Nephron (organoid): Measurements from ENCODE around the gene NCOA1.

Source experiments
- H3K27ac Mint-ChIP-seq, 3 experiments: 2 replicates each; pipeline ENCODE4 v1.8.0; 2020; ENCODE audit warnings: mixed read lengths in 3 of 3, mild to moderate bottlenecking in 2 of 3, moderate library complexity in 1 of 3
- H3K27me3 Mint-ChIP-seq: 2 replicates; pipeline ENCODE4 v1.8.0; 2021; ENCODE audit warnings: low read depth, mild to moderate bottlenecking, moderate library complexity, mixed read lengths
- H3K36me3 Mint-ChIP-seq: 2 replicates; pipeline ENCODE4 v1.8.0; 2020; ENCODE audit warnings: low read depth, mixed read lengths
- H3K4me1 Mint-ChIP-seq: 2 replicates; pipeline ENCODE4 v1.8.0; 2020; ENCODE audit warnings: mixed read lengths
- H3K4me3 Mint-ChIP-seq, 3 experiments: 2 replicates each; pipeline ENCODE4 v1.8.0; 2020; ENCODE audit warnings: mild to moderate bottlenecking in 3 of 3, mixed read lengths in 3 of 3, moderate library complexity in 2 of 3
- H3K9me3 Mint-ChIP-seq: 2 replicates; pipeline ENCODE4 v1.8.0; 2020; ENCODE audit warnings: mixed read lengths
- CTCF ChIP-seq, 3 experiments: fragments of 200-600 bp; sonication (generic); IDR thresholded peaks; one replicate each; pipeline ENCODE4 v1.5.0; 2021; ENCODE audit warnings: antibody characterized with exemption in 3 of 3; ENCODE audit not compliant: unreplicated experiment in 3 of 3

The NCOA1 gene

GRCh38 chr2:24785671-24786321, 294.7 kb downstream of the NCOA1 start:
- TF ChIP-seq CTCF (IDR thresholded peaks at IDR 0.05; ENCODE audit: unreplicated experiment in 3 of 3): no peak
- H3K4me1 Mint-ChIP-seq: peaks cover 15% of the 10 kb centered on the region
- H3K27ac Mint-ChIP-seq: peak overlapping the region in 1 of 3 experiments; percentile 24
- H3K36me3 Mint-ChIP-seq: peaks cover 9% of the 10 kb centered on the region
- no peaks in the 10 kb centered on the region for H3K9me3 Mint-ChIP-seq
- H3K4me3 Mint-ChIP-seq: no peak overlapping the region
- H3K27me3 Mint-ChIP-seq: no peaks in the 10 kb centered on the region

DNA sequence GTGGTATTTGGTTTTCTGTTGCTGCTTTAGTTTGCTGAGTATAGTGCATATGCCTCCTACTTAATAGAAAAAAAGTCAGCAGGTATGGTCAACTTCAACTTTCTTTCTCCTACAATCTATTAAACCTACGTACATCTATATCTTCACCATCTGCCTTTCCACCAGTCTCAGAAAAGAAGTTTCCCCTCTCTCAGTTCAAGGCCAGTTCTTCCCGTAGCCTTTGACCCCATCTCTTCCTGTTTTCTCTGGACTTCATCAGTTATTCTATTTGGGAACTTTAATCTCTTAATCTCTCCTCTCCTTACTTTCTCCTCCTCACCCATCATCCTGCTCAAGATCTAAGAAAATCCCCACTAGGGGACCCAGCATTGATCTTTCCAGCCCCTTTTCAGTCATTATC, 296.5 kb downstream of the NCOA1 start:
- Mint-ChIP-seq H3K9me3 (no peaks in the 10 kb centered on the region), H3K4me3 (no peak overlapping the region), H3K27ac (peak overlapping the region in 1 of 3 experiments; percentile 2)

DNA sequence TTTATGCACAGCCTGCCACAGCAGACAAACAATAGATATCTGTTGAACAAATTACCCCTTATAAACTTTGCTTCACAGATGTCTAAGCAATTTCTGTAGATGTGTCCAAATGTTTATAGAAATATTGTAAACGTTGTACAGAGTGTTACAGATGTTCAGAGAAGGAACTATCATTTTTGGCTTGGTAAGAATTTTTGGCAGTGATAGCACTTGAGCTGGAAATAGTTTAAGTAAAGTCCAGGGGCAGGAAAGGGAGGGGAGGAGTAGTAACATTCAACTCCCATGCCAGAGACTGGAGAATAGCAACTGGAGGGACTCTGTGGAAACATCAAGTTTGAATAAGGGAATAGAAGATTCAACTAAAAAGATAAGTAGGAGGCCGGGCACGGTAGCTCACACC, 297.8 kb downstream of the NCOA1 start:
- no peak for TF ChIP-seq CTCF (IDR thresholded peaks at IDR 0.05; ENCODE audit: unreplicated experiment in 3 of 3)
- Mint-ChIP-seq H3K9me3 (no peaks in the 10 kb centered on the region), H3K36me3 (peaks cover 9% of the 10 kb centered on the region), H3K4me3 (peak overlapping the region in 1 of 3 experiments; percentile 63), H3K27me3 (no peaks in the 10 kb centered on the region), H3K4me1 (peaks cover 29% of the 10 kb centered on the region), H3K27ac (no peak overlapping the region)

More for the DNA sequence above, 296.5 kb downstream of the NCOA1 start:
- Mint-ChIP-seq H3K36me3 (peaks cover 9% of the 10 kb centered on the region), H3K27me3 (no peaks in the 10 kb centered on the region), H3K4me1 (peaks cover 20% of the 10 kb centered on the region)
- no peak for TF ChIP-seq CTCF (IDR thresholded peaks at IDR 0.05; ENCODE audit: unreplicated experiment in 3 of 3)

- H3K9me3 Mint-ChIP-seq: no peaks in the 10 kb centered on the region
- peaks cover 17% of the 10 kb centered on the region for H3K36me3 Mint-ChIP-seq
- H3K4me3 Mint-ChIP-seq: no peak overlapping the region
- H3K27me3 Mint-ChIP-seq: no peaks in the 10 kb centered on the region
- peaks cover 33% of the 10 kb centered on the region for H3K4me1 Mint-ChIP-seq
- no peak for TF ChIP-seq CTCF (IDR thresholded peaks at IDR 0.05; ENCODE audit: unreplicated experiment in 3 of 3)
- H3K27ac Mint-ChIP-seq: peak overlapping the region in 1 of 3 experiments; percentile 50
Observed at GRCh38 chr2:24791452-24791851, 300.4 kb downstream of the NCOA1 start.

DNA sequence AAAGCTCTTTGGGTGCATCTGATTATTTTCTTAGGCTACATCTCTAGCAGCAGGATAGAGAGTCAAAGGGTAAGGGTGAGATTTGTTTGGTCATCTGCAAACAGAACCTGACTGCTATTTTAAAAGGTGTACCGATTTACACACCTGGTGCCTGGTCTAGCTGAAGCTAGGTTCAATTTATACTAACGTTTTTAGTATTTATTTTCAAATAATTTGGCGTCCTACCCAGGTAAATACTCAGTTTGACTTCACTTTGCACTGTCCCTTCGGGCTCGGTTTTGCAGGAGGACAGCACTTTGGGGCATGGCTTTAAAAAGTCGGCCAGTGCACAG, 301.5 kb downstream of the NCOA1 start:
- Mint-ChIP-seq H3K4me1 (peaks cover 31% of the 10 kb centered on the region), H3K4me3 (peak overlapping the region; percentile 97 to 100 (median 97)), H3K36me3 (peaks cover 28% of the 10 kb centered on the region), H3K9me3 (peaks cover 4% of the 10 kb centered on the region), H3K27ac (peak overlapping the region; percentile 100), H3K27me3 (no peaks in the 10 kb centered on the region)
- no peak for TF ChIP-seq CTCF (IDR thresholded peaks at IDR 0.05; ENCODE audit: unreplicated experiment in 3 of 3)
